Esophagus squamous epithelium (tissue), 5 donors: ENCODE results near the gene MIA2. TPM values are rescaled to one million over a fixed set of nuclear protein-coding genes. Genes with fewer than 3 reads are reported as not detected.

ENCODE experiments used
- DNase-seq: peaks from one replicate; lab custom pipeline; 2025; lab: John Stamatoyannopoulos, UW
- H3K27ac ChIP-seq, 4 donors: fragments of 200-600 bp; sonication (generic); one replicate each; pipeline ENCODE4 v1.5.1; 2016 to 2019; ENCODE audit warnings: mild to moderate bottlenecking in 1 of 4
- H3K27me3 ChIP-seq, 4 donors: fragments of 200-600 bp; sonication (generic); 1 replicate in 3 of 4; 2 replicates in 1 of 4; pipeline versions ENCODE4 v1.5.1 to v1.6.0; 2017 to 2021; ENCODE audit warnings: antibody characterized with exemption in 1 of 4
- H3K36me3 ChIP-seq, 3 donors: fragments of 200-600 bp; sonication (generic); one replicate each; pipeline ENCODE4 v1.5.1; 2016 to 2019
- H3K4me1 ChIP-seq, 3 donors: fragments of 200-600 bp; sonication (generic); one replicate each; pipeline ENCODE4 v1.5.1; 2017 to 2019
- H3K4me3 ChIP-seq, 4 donors: fragments of 200-600 bp; sonication (generic); 1 replicate in 3 of 4; 2 replicates in 1 of 4; pipeline ENCODE4 v1.5.1; 2016 to 2019; ENCODE audit warnings: mild to moderate bottlenecking in 2 of 4, moderate library complexity in 1 of 4
- H3K9me3 ChIP-seq, 3 donors: fragments of 200-600 bp; sonication (generic); one replicate each; pipeline ENCODE4 v1.5.1; 2016 to 2019
- CTCF ChIP-seq, 6 experiments: fragments of 450-650 bp in 4 of 6; fragments of 200-600 bp in 2 of 6; sonication (generic) in 2 of 6; IDR thresholded peaks; one replicate each; pipeline ENCODE4 v1.5.1; 2016 to 2019; ENCODE audit warnings: antibody characterized with exemption in 6 of 6, mild to moderate bottlenecking in 4 of 6, moderate library complexity in 4 of 6
- POLR2A ChIP-seq, 4 donors: fragments of 450-650 bp; IDR thresholded peaks; one replicate each; pipeline ENCODE4 v1.6.1; 2017; ENCODE audit warnings: antibody characterized with exemption in 4 of 4, mild to moderate bottlenecking in 4 of 4, moderate library complexity in 3 of 4
- WGBS, 2 donors: methylation state at CpG; one replicate each; pipeline ENCODE4 v1.1.5; 2018; 5-methylcytosine and 5-hydroxymethylcytosine counted together
- intact Hi-C: fragments of 100-400 bp; cut with DNase I; formaldehyde crosslinking; loops from one replicate; pipeline ENCODE4 v1.15.0; 2022
- total RNA-seq, 4 donors: library from RNA; depleted of rRNA; stranded (reverse); fragments of >200 nt; gene quantifications; one replicate each; pipeline ENCODE4 v1.1.0, GENCODE V29; 2016
- donor health status: DM: yes; HTN: yes; CAD: no.

The MIA2 gene
- total RNA-seq, 4 donors from 2014 or later, result 33.3 to 50.7 (median 38.7) TPM

- Histone ChIP-seq H3K4me1 (no peaks in the 10 kb centered on the region), H3K36me3 (peaks cover 0 to 7% (median 0%) of the 10 kb centered on the region in 3 donors), H3K27me3 (no peaks in the 10 kb centered on the region), H3K9me3 (no peaks in the 10 kb centered on the region), H3K27ac (no peak overlapping the region), H3K4me3 (no peak overlapping the region)
- DNase-seq, result no peak
- WGBS, 2 donors, result 55 to 89% methylated on average over 3 of the region's 3 CpGs
- TF ChIP-seq CTCF (IDR thresholded peaks at IDR 0.05) (no peak), POLR2A (IDR thresholded peaks at IDR 0.05) (no peak)
- intact Hi-C loops, result no loop called here
These were observed 172.8 kb downstream of the MIA2 start for GRCh38 chr14:39406560-39406959.

- WGBS, 2 donors, result 96 to 100% methylated on average over 1 of the region's 1 CpG
- TF ChIP-seq POLR2A (IDR thresholded peaks at IDR 0.05) (no peak), CTCF (IDR thresholded peaks at IDR 0.05) (no peak)
- Histone ChIP-seq H3K27ac (no peak overlapping the region), H3K4me1 (no peaks in the 10 kb centered on the region), H3K27me3 (no peaks in the 10 kb centered on the region), H3K9me3 (peaks cover 0 to 39% (median 24%) of the 10 kb centered on the region in 3 donors), H3K36me3 (peaks cover 0 to 10% (median 0%) of the 10 kb centered on the region in 3 donors), H3K4me3 (no peak overlapping the region)
- no peak for DNase-seq
- intact Hi-C loops, result no loop called here
These were observed 182.4 kb downstream of the MIA2 start for GRCh38 chr14:39416072-39416471.

- no peak overlapping the region for H3K27ac ChIP-seq
- H3K27me3 ChIP-seq, result no peaks in the 10 kb centered on the region
- H3K9me3 ChIP-seq, result peaks cover 0 to 39% (median 24%) of the 10 kb centered on the region in 3 donors
- H3K4me1 ChIP-seq, result no peaks in the 10 kb centered on the region
- TF ChIP-seq CTCF (IDR thresholded peaks at IDR 0.05) (peak in 1 of 6 experiments; percentile 40), POLR2A (IDR thresholded peaks at IDR 0.05) (no peak)
- 88 to 98% methylated on average over 2 of the region's 2 CpGs for whole genome bisulfite sequencing, 2 donors
- intact Hi-C loops, result no loop called here
- no peak overlapping the region for H3K4me3 ChIP-seq
- H3K36me3 ChIP-seq, result peaks cover 0 to 8% (median 0%) of the 10 kb centered on the region in 3 donors
- no peak for DNase-seq
These were observed 183.3 kb downstream of the MIA2 start for GRCh38 chr14:39417014-39417413.

GRCh38 chr14:39419272-39419671, 185.6 kb downstream of the MIA2 start:
- Histone ChIP-seq H3K9me3 (peaks cover 0 to 27% (median 24%) of the 10 kb centered on the region in 3 donors), H3K27me3 (no peaks in the 10 kb centered on the region), H3K36me3 (peaks cover 0 to 6% (median 0%) of the 10 kb centered on the region in 3 donors), H3K4me1 (peaks cover 0 to 5% (median 0%) of the 10 kb centered on the region in 3 donors), H3K27ac (no peak overlapping the region), H3K4me3 (no peak overlapping the region)
- no peak for TF ChIP-seq POLR2A (IDR thresholded peaks at IDR 0.05)
- TF ChIP-seq CTCF (IDR thresholded peaks at IDR 0.05), result no peak
- DNase-seq, result no peak
- WGBS, 2 donors, result 100% methylated on average over 1 of the region's 1 CpG
- intact Hi-C loops, result no loop called here

GRCh38 chr14:39422243-39422642, 188.5 kb downstream of the MIA2 start:
- H3K36me3 ChIP-seq, result peaks cover 0 to under 1% (median 0%) of the 10 kb centered on the region in 3 donors
- TF ChIP-seq CTCF (IDR thresholded peaks at IDR 0.05) (no peak), POLR2A (IDR thresholded peaks at IDR 0.05) (no peak)
- H3K27me3 ChIP-seq, result no peaks in the 10 kb centered on the region
- no peak overlapping the region for H3K4me3 ChIP-seq
- peaks cover 0 to 8% (median 1%) of the 10 kb centered on the region in 3 donors for H3K9me3 ChIP-seq
- intact Hi-C loops, result no loop called here
- DNase-seq, result no peak
- peaks cover 0 to 26% (median 4%) of the 10 kb centered on the region in 3 donors for H3K4me1 ChIP-seq
- H3K27ac ChIP-seq, result no peak overlapping the region
